ENCODE data around the gene FCSK. TPM values are rescaled to one million over a fixed set of nuclear protein-coding genes. Genes with fewer than 3 reads are reported as not detected.

The FCSK gene
- total RNA-seq, 3 donors from 2014 or later (not counting 1 experiment from before 2014, with no cell fraction given): 28.5 to 33.0 (median 29.6) TPM

- TF ChIP-seq CTCF (IDR thresholded peaks at IDR 0.05): no peak
- DNase-seq: no peak
- H3K9me3 Mint-ChIP-seq: no peaks in the 10 kb centered on the region
- H3K4me1 ChIP-seq (ENCODE audit: control insufficient read depth, insufficient read depth, low read length): peaks cover 35% of the 10 kb centered on the region
- no peaks in the 10 kb centered on the region for H3K36me3 Mint-ChIP-seq
- H3K4me3 ChIP-seq (ENCODE audit: low read length): no peak overlapping the region
- H3K27me3 Mint-ChIP-seq (ENCODE audit: low read depth in 2 of 2): no peaks in the 10 kb centered on the region
- H3K4me3 Mint-ChIP-seq: peak overlapping the region; percentile 31
- WGBS (ENCODE audit: insufficient coverage): 95% methylated on average over 5 of the region's 5 CpGs
- no peak overlapping the region for H3K27ac Mint-ChIP-seq
- intact Hi-C loops (cut with micrococcal nuclease): no loop called here
- no peak overlapping the region for H3K27ac ChIP-seq (ENCODE audit: low read length)
- no peak for ATAC-seq
- no peaks in the 10 kb centered on the region for H3K9me3 ChIP-seq (ENCODE audit: control insufficient read depth, insufficient read depth, low read length)
- H3K36me3 ChIP-seq (ENCODE audit: control insufficient read depth, insufficient read depth, low read length): no peaks in the 10 kb centered on the region
- H3K27me3 ChIP-seq (ENCODE audit: control insufficient read depth, insufficient read depth, low read length): no peaks in the 10 kb centered on the region
- peaks cover 10 to 32% of the 10 kb centered on the region in 2 donors for H3K4me1 Mint-ChIP-seq
These were observed 3.2 kb downstream of the FCSK start for GRCh38 chr16:70457446-70458166.

- peak in 2 of 3 donors; percentile 40 to 61 for ATAC-seq
These were observed 6.4 kb downstream of the FCSK start for GRCh38 chr16:70460737-70461261.

GRCh38 chr16:70463235-70463634 lies 8.8 kb downstream of the FCSK start:
- no peak overlapping the region for H3K4me3 ChIP-seq (ENCODE audit: low read length)
- no peak overlapping the region for H3K27ac ChIP-seq (ENCODE audit: low read length)
- intact Hi-C loops (cut with micrococcal nuclease): no loop called here
- H3K9me3 ChIP-seq (ENCODE audit: control insufficient read depth, insufficient read depth, low read length): no peaks in the 10 kb centered on the region
- TF ChIP-seq CTCF (IDR thresholded peaks at IDR 0.05): no peak
- no peaks in the 10 kb centered on the region for H3K36me3 Mint-ChIP-seq
- H3K9me3 Mint-ChIP-seq: no peaks in the 10 kb centered on the region
- H3K4me1 Mint-ChIP-seq: peaks cover 0 to 13% of the 10 kb centered on the region in 2 donors
- DNase-seq: no peak
- no peaks in the 10 kb centered on the region for H3K27me3 ChIP-seq (ENCODE audit: control insufficient read depth, insufficient read depth, low read length)
- H3K27me3 Mint-ChIP-seq (ENCODE audit: low read depth in 2 of 2): no peaks in the 10 kb centered on the region
- no peak for ATAC-seq
- H3K36me3 ChIP-seq (ENCODE audit: control insufficient read depth, insufficient read depth, low read length): peaks cover 5% of the 10 kb centered on the region
- 97% methylated on average over 2 of the region's 2 CpGs for WGBS (ENCODE audit: insufficient coverage)
- no peak overlapping the region for H3K27ac Mint-ChIP-seq
- no peak overlapping the region for H3K4me3 Mint-ChIP-seq
- H3K4me1 ChIP-seq (ENCODE audit: control insufficient read depth, insufficient read depth, low read length): peaks cover 13% of the 10 kb centered on the region

More at GRCh38 chr16:70460737-70461261, 6.4 kb downstream of the FCSK start:
- H3K4me3 ChIP-seq (ENCODE audit: low read length): no peak overlapping the region
- Mint-ChIP-seq H3K27ac (no peak overlapping the region), H3K36me3 (no peaks in the 10 kb centered on the region), H3K4me1 (peaks cover 4 to 13% of the 10 kb centered on the region in 2 donors), H3K9me3 (no peaks in the 10 kb centered on the region), H3K4me3 (no peak overlapping the region), H3K27me3 (ENCODE audit: low read depth in 2 of 2) (no peaks in the 10 kb centered on the region)
- H3K27me3 ChIP-seq (ENCODE audit: control insufficient read depth, insufficient read depth, low read length): no peaks in the 10 kb centered on the region
- no peaks in the 10 kb centered on the region for H3K36me3 ChIP-seq (ENCODE audit: control insufficient read depth, insufficient read depth, low read length)
- DNase-seq: no peak
- WGBS (ENCODE audit: insufficient coverage): 76% methylated on average over 8 of the region's 8 CpGs
- peaks cover 14% of the 10 kb centered on the region for H3K4me1 ChIP-seq (ENCODE audit: control insufficient read depth, insufficient read depth, low read length)
- no peaks in the 10 kb centered on the region for H3K9me3 ChIP-seq (ENCODE audit: control insufficient read depth, insufficient read depth, low read length)
- H3K27ac ChIP-seq (ENCODE audit: low read length): no peak overlapping the region
- no peak for TF ChIP-seq CTCF (IDR thresholded peaks at IDR 0.05)
- intact Hi-C loops (cut with micrococcal nuclease): no loop called here

Measured in natural killer cell (primary cell).